ENCODE data around the gene CNTD1. TPM values are rescaled to one million over a fixed set of nuclear protein-coding genes. Genes with fewer than 3 reads are reported as not detected.

The CNTD1 gene
- total RNA-seq, 2 experiments from 2014 or later = not detected

- no peaks in the 10 kb centered on the region for H3K9me3 Mint-ChIP-seq
- CTCF ChIA-PET = interaction anchor here (4.7 kb wide), 1 partner anchor 17 kb away, joined by 18 read pairs; no protein-coding TSS in a partner anchor
- H3K4me3 Mint-ChIP-seq = no peak overlapping the region
- POLR2A ChIA-PET = no interaction called here
- peaks cover 46% of the 10 kb centered on the region for H3K27me3 Mint-ChIP-seq
- no peak for DNase-seq
- H3K4me1 Mint-ChIP-seq (ENCODE audit: low read depth) = peaks cover 27% of the 10 kb centered on the region
- intact Hi-C loops (cut with micrococcal nuclease) = no loop called here
- peaks cover 20% of the 10 kb centered on the region for H3K36me3 Mint-ChIP-seq
- H3K27ac Mint-ChIP-seq = no peak overlapping the region
Observed at GRCh38 chr17:42780851-42781638, 17.6 kb upstream of the CNTD1 start.

GRCh38 chr17:42781639-42782165 lies 17.0 kb upstream of the CNTD1 start:
- Mint-ChIP-seq H3K4me1 (ENCODE audit: low read depth) (peaks cover 27% of the 10 kb centered on the region), H3K9me3 (no peaks in the 10 kb centered on the region), H3K27ac (no peak overlapping the region), H3K27me3 (peaks cover 48% of the 10 kb centered on the region), H3K4me3 (no peak overlapping the region), H3K36me3 (peaks cover 20% of the 10 kb centered on the region)
- DNase-seq = no peak
- ChIA-PET CTCF (no interaction called here), POLR2A (no interaction called here)
- intact Hi-C loops (cut with micrococcal nuclease) = no loop called here

- ChIA-PET POLR2A (no interaction called here), CTCF (no interaction called here)
- H3K4me1 Mint-ChIP-seq (ENCODE audit: low read depth) = peaks cover 27% of the 10 kb centered on the region
- H3K36me3 Mint-ChIP-seq = peaks cover 18% of the 10 kb centered on the region
- H3K27me3 Mint-ChIP-seq = peaks cover 51% of the 10 kb centered on the region
- intact Hi-C loops (cut with micrococcal nuclease) = no loop called here
- no peak overlapping the region for H3K27ac Mint-ChIP-seq
- DNase-seq = no peak
- H3K9me3 Mint-ChIP-seq = no peaks in the 10 kb centered on the region
- no peak overlapping the region for H3K4me3 Mint-ChIP-seq
Observed at GRCh38 chr17:42782166-42783061, 16.2 kb upstream of the CNTD1 start.

- ChIA-PET CTCF (no interaction called here), POLR2A (no interaction called here)
- Mint-ChIP-seq H3K36me3 (peaks cover 12% of the 10 kb centered on the region), H3K9me3 (no peaks in the 10 kb centered on the region), H3K4me3 (no peak overlapping the region), H3K27me3 (peaks cover 54% of the 10 kb centered on the region), H3K4me1 (ENCODE audit: low read depth) (peaks cover 27% of the 10 kb centered on the region), H3K27ac (no peak overlapping the region)
- no peak for DNase-seq
- intact Hi-C loops (cut with micrococcal nuclease) = no loop called here
Observed at GRCh38 chr17:42783062-42783790, 15.4 kb upstream of the CNTD1 start.

GRCh38 chr17:42783791-42784138 lies 14.9 kb upstream of the CNTD1 start:
- POLR2A ChIA-PET = no interaction called here
- Mint-ChIP-seq H3K9me3 (no peaks in the 10 kb centered on the region), H3K27me3 (peaks cover 54% of the 10 kb centered on the region), H3K4me3 (no peak overlapping the region), H3K4me1 (ENCODE audit: low read depth) (peaks cover 27% of the 10 kb centered on the region), H3K27ac (no peak overlapping the region), H3K36me3 (peaks cover 11% of the 10 kb centered on the region)
- intact Hi-C loops (cut with micrococcal nuclease) = no loop called here
- DNase-seq = no peak
- CTCF ChIA-PET = no interaction called here

GRCh38 chr17:42784409-42784808 lies 14.3 kb upstream of the CNTD1 start:
- H3K4me1 Mint-ChIP-seq (ENCODE audit: low read depth) = peaks cover 27% of the 10 kb centered on the region
- ChIA-PET POLR2A (interaction anchor here (0.8 kb wide), 1 partner anchor 38 kb away, joined by 3 read pairs; no protein-coding TSS in a partner anchor), CTCF (interaction anchor here (1.1 kb wide), 1 partner anchor 36 kb away, joined by 3 read pairs; no protein-coding TSS in a partner anchor)
- no peak overlapping the region for H3K4me3 Mint-ChIP-seq
- H3K9me3 Mint-ChIP-seq = no peaks in the 10 kb centered on the region
- peaks cover 54% of the 10 kb centered on the region for H3K27me3 Mint-ChIP-seq
- peaks cover 5% of the 10 kb centered on the region for H3K36me3 Mint-ChIP-seq
- no peak for DNase-seq
- H3K27ac Mint-ChIP-seq = no peak overlapping the region
- intact Hi-C loops (cut with micrococcal nuclease) = no loop called here

- intact Hi-C loops (cut with micrococcal nuclease) = no loop called here
- Mint-ChIP-seq H3K9me3 (no peaks in the 10 kb centered on the region), H3K27ac (no peak overlapping the region), H3K27me3 (peaks cover 51% of the 10 kb centered on the region), H3K4me3 (no peak overlapping the region), H3K36me3 (no peaks in the 10 kb centered on the region), H3K4me1 (ENCODE audit: low read depth) (peaks cover 27% of the 10 kb centered on the region)
- ChIA-PET POLR2A (interaction anchor here (0.8 kb wide), 1 partner anchor 38 kb away, joined by 3 read pairs; no protein-coding TSS in a partner anchor), CTCF (interaction anchor here (0.6 to 1.1 kb wide), 2 partner anchors 35 to 255 kb away, joined by 3 read pairs; no protein-coding TSS in a partner anchor)
- no peak for DNase-seq
Observed at GRCh38 chr17:42784811-42785592, 13.7 kb upstream of the CNTD1 start.

GRCh38 chr17:42787266-42787665 lies 11.4 kb upstream of the CNTD1 start:
- DNase-seq = no peak
- ChIA-PET POLR2A (interaction anchor here (0.6 kb wide), 1 partner anchor 302 kb away, joined by 6 read pairs; no protein-coding TSS in a partner anchor), CTCF (interaction anchor here (0.9 kb wide), 1 partner anchor 22 kb away, joined by 3 read pairs; no protein-coding TSS in a partner anchor)
- peaks cover 40% of the 10 kb centered on the region for H3K27me3 Mint-ChIP-seq
- intact Hi-C loops (cut with micrococcal nuclease) = no loop called here
- no peaks in the 10 kb centered on the region for H3K9me3 Mint-ChIP-seq
- no peak overlapping the region for H3K4me3 Mint-ChIP-seq
- H3K36me3 Mint-ChIP-seq = no peaks in the 10 kb centered on the region
- no peak overlapping the region for H3K27ac Mint-ChIP-seq
- peaks cover 26% of the 10 kb centered on the region for H3K4me1 Mint-ChIP-seq (ENCODE audit: low read depth)

GRCh38 chr17:42791948-42792347 lies 6.7 kb upstream of the CNTD1 start:
- ChIA-PET CTCF (interaction anchor here (0.6 kb wide), 1 partner anchor 543 kb away, joined by 3 read pairs; no protein-coding TSS in a partner anchor), POLR2A (no interaction called here)
- peaks cover 2% of the 10 kb centered on the region for H3K4me1 Mint-ChIP-seq (ENCODE audit: low read depth)
- no peak for DNase-seq
- intact Hi-C loops (cut with micrococcal nuclease) = no loop called here
- no peaks in the 10 kb centered on the region for H3K9me3 Mint-ChIP-seq
- no peak overlapping the region for H3K4me3 Mint-ChIP-seq
- H3K36me3 Mint-ChIP-seq = peaks cover 4% of the 10 kb centered on the region
- peaks cover 4% of the 10 kb centered on the region for H3K27me3 Mint-ChIP-seq
- no peak overlapping the region for H3K27ac Mint-ChIP-seq

GRCh38 chr17:42792545-42792944 lies 6.1 kb upstream of the CNTD1 start:
- Mint-ChIP-seq H3K4me1 (ENCODE audit: low read depth) (peaks cover 6% of the 10 kb centered on the region), H3K4me3 (no peak overlapping the region), H3K36me3 (peaks cover 4% of the 10 kb centered on the region), H3K27ac (no peak overlapping the region), H3K9me3 (no peaks in the 10 kb centered on the region), H3K27me3 (peaks cover 3% of the 10 kb centered on the region)
- ChIA-PET CTCF (no interaction called here), POLR2A (no interaction called here)
- no peak for DNase-seq
- intact Hi-C loops (cut with micrococcal nuclease) = no loop called here

GRCh38 chr17:42795061-42795460 lies 3.6 kb upstream of the CNTD1 start:
- H3K9me3 Mint-ChIP-seq = no peaks in the 10 kb centered on the region
- no peak for DNase-seq
- intact Hi-C loops (cut with micrococcal nuclease) = no loop called here
- H3K27me3 Mint-ChIP-seq = no peaks in the 10 kb centered on the region
- peaks cover 18% of the 10 kb centered on the region for H3K4me1 Mint-ChIP-seq (ENCODE audit: low read depth)
- H3K4me3 Mint-ChIP-seq = no peak overlapping the region
- POLR2A ChIA-PET = no interaction called here
- H3K27ac Mint-ChIP-seq = no peak overlapping the region
- H3K36me3 Mint-ChIP-seq = peaks cover 4% of the 10 kb centered on the region
- CTCF ChIA-PET = no interaction called here
